Activated CD8-positive, alpha-beta memory T cell treated with anti-CD3 and anti-CD28 coated beads for 36 hours (primary cell): ENCODE data around the gene ASPDH. TPM values are rescaled to one million over a fixed set of nuclear protein-coding genes. Genes with fewer than 3 reads are reported as not detected.

ENCODE experiments used
- CTCF ChIA-PET: fragments of 350-600 bp; sonication (Branson Sonifier 250); formaldehyde crosslinking; loops from one replicate; lab custom pipeline; 2021; ENCODE audit warnings: antibody characterized with exemption; lab: Charles Lee
- POLR2A ChIA-PET: fragments of 350-600 bp; sonication (Branson Sonifier 250); formaldehyde crosslinking; loops from one replicate; lab custom pipeline; 2021; ENCODE audit warnings: antibody characterized with exemption; lab: Charles Lee
- total RNA-seq, 2 experiments: library from RNA; stranded (reverse); gene quantifications; one replicate each; pipeline ENCODE4 v1.2.3, GENCODE V29; 2021

ASPDH gene
- total RNA-seq, 2 experiments from 2014 or later, result not detected

GRCh38 chr19:50505856-50506611 is 7.7 kb downstream of the ASPDH start:
- ChIA-PET CTCF (no interaction called here), POLR2A (no interaction called here)

GRCh38 chr19:50501568-50502475 is 11.9 kb downstream of the ASPDH start:
- POLR2A ChIA-PET, result no interaction called here

GRCh38 chr19:50501186-50501567 is 12.5 kb downstream of the ASPDH start:
- CTCF ChIA-PET, result no interaction called here
- POLR2A ChIA-PET, result no interaction called here

More at GRCh38 chr19:50501568-50502475, 11.9 kb downstream of the ASPDH start:
- CTCF ChIA-PET, result no interaction called here

GRCh38 chr19:50500753-50501151 is 13.0 kb downstream of the ASPDH start:
- CTCF ChIA-PET, result no interaction called here
- POLR2A ChIA-PET, result no interaction called here

- CTCF ChIA-PET, result no interaction called here
- POLR2A ChIA-PET, result no interaction called here
These were observed 13.5 kb downstream of the ASPDH start for GRCh38 chr19:50500060-50500752.

- POLR2A ChIA-PET, result no interaction called here
- CTCF ChIA-PET, result no interaction called here
These were observed 15.3 kb downstream of the ASPDH start for GRCh38 chr19:50498219-50499056.

- ChIA-PET POLR2A (no interaction called here), CTCF (no interaction called here)
These were observed 16.7 kb downstream of the ASPDH start for GRCh38 chr19:50497022-50497405.

GRCh38 chr19:50496189-50497021 is 17.3 kb downstream of the ASPDH start:
- CTCF ChIA-PET, result interaction anchor here (0.6 to 0.7 kb wide), 2 partner anchors 91 to 168 kb away, joined by 3 read pairs; no protein-coding TSS in a partner anchor
- POLR2A ChIA-PET, result no interaction called here

GRCh38 chr19:50495020-50495531 is 18.6 kb downstream of the ASPDH start:
- CTCF ChIA-PET, result no interaction called here
- POLR2A ChIA-PET, result no interaction called here

- ChIA-PET POLR2A (interaction anchor here (0.6 kb wide), 1 partner anchor 201 kb away, joined by 8 read pairs; no protein-coding TSS in a partner anchor), CTCF (interaction anchor here (0.7 kb wide), 1 partner anchor 193 kb away, joined by 3 read pairs; no protein-coding TSS in a partner anchor)
These were observed 19.3 kb downstream of the ASPDH start for GRCh38 chr19:50494186-50495019.

- ChIA-PET CTCF (no interaction called here), POLR2A (no interaction called here)
These were observed 20.5 kb downstream of the ASPDH start for GRCh38 chr19:50493171-50493570.

- CTCF ChIA-PET, result no interaction called here
- POLR2A ChIA-PET, result no interaction called here
These were observed 21.2 kb downstream of the ASPDH start for GRCh38 chr19:50492303-50493052.

- POLR2A ChIA-PET, result no interaction called here
- CTCF ChIA-PET, result no interaction called here
These were observed 22.7 kb downstream of the ASPDH start for GRCh38 chr19:50490991-50491472.

GRCh38 chr19:50490411-50490811 is 23.3 kb downstream of the ASPDH start:
- ChIA-PET POLR2A (no interaction called here), CTCF (no interaction called here)

GRCh38 chr19:50489461-50490011 is 24.2 kb downstream of the ASPDH start:
- CTCF ChIA-PET, result no interaction called here
- POLR2A ChIA-PET, result interaction anchor here (0.6 kb wide), 1 partner anchor 13 kb away, joined by 3 read pairs; the partner anchor contains the start of gene EMC10
